Peyer's patch (tissue), 4 donors: ENCODE measurements around the gene ZNF800. TPM values are rescaled to one million over a fixed set of nuclear protein-coding genes. Genes with fewer than 3 reads are reported as not detected.

ENCODE experiments used
- DNase-seq, 3 donors: peaks; one replicate each; pipeline ENCODE4 v3.0.0-alpha.2; 2017 to 2019
- H3K27ac ChIP-seq, 4 donors: fragments of 200-600 bp; sonication (generic); one replicate each; pipeline ENCODE4 v1.5.1; 2016 to 2019
- H3K27me3 ChIP-seq, 2 donors: fragments of 200-600 bp; sonication (generic); one replicate each; pipeline ENCODE4 v1.5.1; 2019
- H3K36me3 ChIP-seq, 3 donors: fragments of 200-600 bp; sonication (generic); one replicate each; pipeline ENCODE4 v1.5.1; 2016 to 2019
- H3K4me1 ChIP-seq, 4 donors: fragments of 200-600 bp; sonication (generic); one replicate each; pipeline ENCODE4 v1.5.1; 2016 to 2019
- H3K4me3 ChIP-seq, 4 donors: fragments of 200-600 bp; sonication (generic); 1 replicate in 3 of 4; 2 replicates in 1 of 4; pipeline ENCODE4 v1.5.1; 2016 to 2019; ENCODE audit warnings: mild to moderate bottlenecking in 1 of 4
- H3K9me3 ChIP-seq, 4 donors: fragments of 200-600 bp; sonication (generic); one replicate each; pipeline ENCODE4 v1.5.1; 2016 to 2019; ENCODE audit warnings: mild to moderate bottlenecking in 1 of 4
- CTCF ChIP-seq, 6 experiments: fragments of 450-650 bp in 4 of 6; fragments of 200-600 bp in 2 of 6; sonication (generic) in 1 of 6; IDR thresholded peaks; one replicate each; pipeline ENCODE4 v1.5.1; 2017 to 2019; ENCODE audit warnings: antibody characterized with exemption in 6 of 6, mild to moderate bottlenecking in 3 of 6, moderate library complexity in 1 of 6
- POLR2A ChIP-seq, 2 donors: fragments of 450-650 bp; IDR thresholded peaks; one replicate each; pipeline ENCODE4 v1.5.1; 2017; ENCODE audit warnings: antibody characterized with exemption in 2 of 2, mild to moderate bottlenecking in 2 of 2, moderate library complexity in 2 of 2
- total RNA-seq, 4 donors: library from RNA; depleted of rRNA; stranded (reverse); fragments of >200 nt; gene quantifications; one replicate each; pipeline ENCODE4 v1.1.0, GENCODE V29; 2016

Gene ZNF800
- total RNA-seq, 4 donors from 2014 or later: 25.9 to 48.1 (median 30.9) TPM

GRCh38 chr7:127419196-127419595 is 26.7 kb upstream of the ZNF800 start:
- Histone ChIP-seq H3K4me3 (no peak overlapping the region), H3K27me3 (no peaks in the 10 kb centered on the region), H3K9me3 (no peaks in the 10 kb centered on the region), H3K4me1 (peaks cover 0 to 11% (median 5%) of the 10 kb centered on the region in 4 donors), H3K27ac (no peak overlapping the region), H3K36me3 (no peaks in the 10 kb centered on the region)
- DNase-seq: no peak
- TF ChIP-seq CTCF (IDR thresholded peaks at IDR 0.05) (no peak), POLR2A (IDR thresholded peaks at IDR 0.05) (no peak)

GRCh38 chr7:127418459-127418858 is 26.0 kb upstream of the ZNF800 start:
- no peak overlapping the region for H3K27ac ChIP-seq
- TF ChIP-seq CTCF (IDR thresholded peaks at IDR 0.05): no peak
- TF ChIP-seq POLR2A (IDR thresholded peaks at IDR 0.05): no peak
- no peak for DNase-seq
- peaks cover 0 to 13% (median 6%) of the 10 kb centered on the region in 4 donors for H3K4me1 ChIP-seq
- no peaks in the 10 kb centered on the region for H3K27me3 ChIP-seq
- H3K36me3 ChIP-seq: no peaks in the 10 kb centered on the region
- no peak overlapping the region for H3K4me3 ChIP-seq
- H3K9me3 ChIP-seq: no peaks in the 10 kb centered on the region

- no peaks in the 10 kb centered on the region for H3K27me3 ChIP-seq
- H3K27ac ChIP-seq: peak overlapping the region in 1 of 4 donors; percentile 39
- peaks cover 0 to 13% (median 6%) of the 10 kb centered on the region in 4 donors for H3K4me1 ChIP-seq
- no peak overlapping the region for H3K4me3 ChIP-seq
- H3K9me3 ChIP-seq: no peaks in the 10 kb centered on the region
- peak in 1 of 3 donors; percentile 45 for DNase-seq
- TF ChIP-seq CTCF (IDR thresholded peaks at IDR 0.05): no peak
- no peak for TF ChIP-seq POLR2A (IDR thresholded peaks at IDR 0.05)
- no peaks in the 10 kb centered on the region for H3K36me3 ChIP-seq
These were observed 24.8 kb upstream of the ZNF800 start for GRCh38 chr7:127417346-127417745.

- no peaks in the 10 kb centered on the region for H3K9me3 ChIP-seq
- H3K27me3 ChIP-seq: no peaks in the 10 kb centered on the region
- peak in 1 of 3 donors; percentile 28 for DNase-seq
- H3K27ac ChIP-seq: peak overlapping the region in 1 of 4 donors; percentile 59
- peaks cover 0 to 13% (median 6%) of the 10 kb centered on the region in 4 donors for H3K4me1 ChIP-seq
- TF ChIP-seq CTCF (IDR thresholded peaks at IDR 0.05) (no peak), POLR2A (IDR thresholded peaks at IDR 0.05) (no peak)
- H3K4me3 ChIP-seq: no peak overlapping the region
- H3K36me3 ChIP-seq: no peaks in the 10 kb centered on the region
These were observed 22.7 kb upstream of the ZNF800 start for GRCh38 chr7:127415060-127415742.

- Histone ChIP-seq H3K27ac (peak overlapping the region; percentile 41 to 60 (median 58)), H3K27me3 (no peaks in the 10 kb centered on the region), H3K36me3 (no peaks in the 10 kb centered on the region), H3K4me1 (peaks cover 0 to 13% (median 6%) of the 10 kb centered on the region in 4 donors), H3K4me3 (no peak overlapping the region), H3K9me3 (no peaks in the 10 kb centered on the region)
- no peak for DNase-seq
- TF ChIP-seq CTCF (IDR thresholded peaks at IDR 0.05): no peak
- TF ChIP-seq POLR2A (IDR thresholded peaks at IDR 0.05): no peak
These were observed 21.5 kb upstream of the ZNF800 start for GRCh38 chr7:127413962-127414361.
